Urinary bladder (tissue), 2 donors: ENCODE data around the gene TUFT1. TPM values are rescaled to one million over a fixed set of nuclear protein-coding genes. Genes with fewer than 3 reads are reported as not detected.

Experiments used
- polyA plus RNA-seq: library from polyadenylated mRNA; stranded (reverse); fragments of 200-250 nt; gene quantifications from one replicate; pipeline ENCODE4 v1.2.3, GENCODE V29; 2013
- small RNA-seq: library from RNA; depleted of rRNA; stranded (forward); fragments of <200 nt; gene quantifications from one replicate; pipeline ENCODE3, GENCODE V24; 2014
- total RNA-seq: library from RNA; depleted of rRNA; stranded (reverse); fragments of >200 nt; gene quantifications from one replicate; pipeline ENCODE4 v1.2.3, GENCODE V29; 2014
- donor health status: healthy.

Gene TUFT1
- total and polyA plus RNA-seq, 2 donors = 8.5 to 9.7 TPM

Small RNA genes lying within 50 kb of the gene (small RNA-seq; reads per million reads assigned to genes)
- not detected for gene MIR554
- gene RF00405 = not detected
- not detected for gene RNU6-1062P

Other genes with a start within 250 kb of the TUFT1 start
- gene PI4KB, start 212.9 kb upstream of the TUFT1 start, total RNA-seq = 26.5 TPM
- 45.5 TPM for gene PI4KB, start 212.9 kb upstream of the TUFT1 start, polyA plus RNA-seq
- gene RFX5, start 193.1 kb upstream of the TUFT1 start, total RNA-seq = 42.9 TPM
- gene RFX5, start 193.1 kb upstream of the TUFT1 start, polyA plus RNA-seq = 31.2 TPM
- 32.9 TPM for gene SELENBP1, start 167.6 kb upstream of the TUFT1 start, total RNA-seq
- 82.8 TPM for gene SELENBP1, start 167.6 kb upstream of the TUFT1 start, polyA plus RNA-seq
- 217 TPM for gene PSMB4, start 140.7 kb upstream of the TUFT1 start, total RNA-seq
- gene PSMB4, start 140.7 kb upstream of the TUFT1 start, polyA plus RNA-seq = 323 TPM
- 86.9 TPM for gene POGZ, start 80.8 kb upstream of the TUFT1 start, total RNA-seq
- gene POGZ, start 80.8 kb upstream of the TUFT1 start, polyA plus RNA-seq = 32.1 TPM
- gene CGN, start 28.9 kb upstream of the TUFT1 start, total RNA-seq = 5.9 TPM
- 5.5 TPM for gene CGN, start 28.9 kb upstream of the TUFT1 start, polyA plus RNA-seq
- 66.6 TPM for gene SNX27, start 71.7 kb downstream of the TUFT1 start, total RNA-seq
- gene SNX27, start 71.7 kb downstream of the TUFT1 start, polyA plus RNA-seq = 18.6 TPM
- 0.37 TPM for gene CELF3, start 176.5 kb downstream of the TUFT1 start, total RNA-seq
- gene CELF3, start 176.5 kb downstream of the TUFT1 start, polyA plus RNA-seq = 0.47 TPM
- gene RIIAD1, start 181.2 kb downstream of the TUFT1 start, total RNA-seq = not detected
- gene RIIAD1, start 181.2 kb downstream of the TUFT1 start, polyA plus RNA-seq = 1.8 TPM
- 40.7 TPM for gene MRPL9, start 223.2 kb downstream of the TUFT1 start, total RNA-seq
- 54.7 TPM for gene MRPL9, start 223.2 kb downstream of the TUFT1 start, polyA plus RNA-seq